SH-SY5Y (cell line): Measurements from ENCODE around the gene GTPBP8.

Experiments
- GATA2 ChIP-seq: IDR thresholded peaks from 2 replicates; pipeline ENCODE4 v1.6.1; 2011; ENCODE audit warnings: mild to moderate bottlenecking, low read depth, low read length
- GATA3 ChIP-seq: IDR thresholded peaks from 2 replicates; pipeline ENCODE4 v1.6.1; 2011; ENCODE audit warnings: low read depth, mild to moderate bottlenecking, low read length, moderate library complexity

- no peak for TF ChIP-seq GATA2
- TF ChIP-seq GATA3: no peak
These were observed 8.1 kb upstream of the GTPBP8 start for GRCh38 chr3:112982710-112983109.
